T-helper 1 cell treated with Interleukin-12 subunit alpha and Interleukin-12 subunit beta and Interleukin-4 antibody, amounts not matched to agents 30 μg/mL and 1 μg/mL, for 36 hours (primary cell): ENCODE data around the gene PRKCE.

Experiments
- H3K27ac Mint-ChIP-seq: one replicate; pipeline ENCODE4 v1.8.0; 2021; ENCODE audit warnings: mild to moderate bottlenecking, mixed read lengths
- H3K27me3 Mint-ChIP-seq: one replicate; pipeline ENCODE4 v1.8.0; 2021; ENCODE audit warnings: low read depth, mixed read lengths
- H3K36me3 Mint-ChIP-seq: one replicate; pipeline ENCODE4 v1.8.0; 2021; ENCODE audit warnings: low read depth, mixed read lengths
- H3K4me1 Mint-ChIP-seq: one replicate; pipeline ENCODE4 v1.8.0; 2021; ENCODE audit warnings: low read depth, mixed read lengths
- H3K4me3 Mint-ChIP-seq: one replicate; pipeline ENCODE4 v1.8.0; 2021; ENCODE audit warnings: mild to moderate bottlenecking, moderate library complexity, mixed read lengths
- H3K9me3 Mint-ChIP-seq: one replicate; pipeline ENCODE4 v1.8.0; 2021; ENCODE audit warnings: mixed read lengths

Gene PRKCE

GRCh38 chr2:46114996-46115395, 463.5 kb downstream of the PRKCE start:
- no peaks in the 10 kb centered on the region for H3K36me3 Mint-ChIP-seq
- no peak overlapping the region for H3K27ac Mint-ChIP-seq
- no peaks in the 10 kb centered on the region for H3K4me1 Mint-ChIP-seq
- no peak overlapping the region for H3K4me3 Mint-ChIP-seq
- H3K9me3 Mint-ChIP-seq = no peaks in the 10 kb centered on the region
- peaks cover 8% of the 10 kb centered on the region for H3K27me3 Mint-ChIP-seq

GRCh38 chr2:46116150-46116549, 464.7 kb downstream of the PRKCE start:
- Mint-ChIP-seq H3K4me3 (no peak overlapping the region), H3K36me3 (no peaks in the 10 kb centered on the region), H3K4me1 (no peaks in the 10 kb centered on the region), H3K27ac (no peak overlapping the region), H3K9me3 (no peaks in the 10 kb centered on the region), H3K27me3 (peaks cover 8% of the 10 kb centered on the region)

- Mint-ChIP-seq H3K27me3 (peaks cover 8% of the 10 kb centered on the region), H3K27ac (no peak overlapping the region), H3K4me3 (no peak overlapping the region), H3K36me3 (no peaks in the 10 kb centered on the region), H3K4me1 (no peaks in the 10 kb centered on the region), H3K9me3 (no peaks in the 10 kb centered on the region)
Observed at GRCh38 chr2:46116553-46116991, 465.1 kb downstream of the PRKCE start.

GRCh38 chr2:46117379-46117778, 465.9 kb downstream of the PRKCE start:
- no peaks in the 10 kb centered on the region for H3K36me3 Mint-ChIP-seq
- no peak overlapping the region for H3K4me3 Mint-ChIP-seq
- no peak overlapping the region for H3K27ac Mint-ChIP-seq
- no peaks in the 10 kb centered on the region for H3K9me3 Mint-ChIP-seq
- peaks cover 8% of the 10 kb centered on the region for H3K27me3 Mint-ChIP-seq
- H3K4me1 Mint-ChIP-seq = no peaks in the 10 kb centered on the region

GRCh38 chr2:46117994-46118393, 466.5 kb downstream of the PRKCE start:
- Mint-ChIP-seq H3K9me3 (no peaks in the 10 kb centered on the region), H3K36me3 (no peaks in the 10 kb centered on the region), H3K27ac (no peak overlapping the region), H3K27me3 (peaks cover 8% of the 10 kb centered on the region), H3K4me1 (no peaks in the 10 kb centered on the region), H3K4me3 (no peak overlapping the region)

- Mint-ChIP-seq H3K36me3 (no peaks in the 10 kb centered on the region), H3K9me3 (no peaks in the 10 kb centered on the region), H3K27ac (no peak overlapping the region), H3K4me3 (no peak overlapping the region), H3K27me3 (peaks cover 8% of the 10 kb centered on the region), H3K4me1 (no peaks in the 10 kb centered on the region)
Observed at GRCh38 chr2:46118656-46119371, 467.3 kb downstream of the PRKCE start.

- no peak overlapping the region for H3K27ac Mint-ChIP-seq
- H3K27me3 Mint-ChIP-seq = peaks cover 8% of the 10 kb centered on the region
- H3K4me1 Mint-ChIP-seq = no peaks in the 10 kb centered on the region
- no peak overlapping the region for H3K4me3 Mint-ChIP-seq
- no peaks in the 10 kb centered on the region for H3K36me3 Mint-ChIP-seq
- no peaks in the 10 kb centered on the region for H3K9me3 Mint-ChIP-seq
Observed at GRCh38 chr2:46119453-46119852, 468.0 kb downstream of the PRKCE start.

GRCh38 chr2:46120792-46121555, 469.5 kb downstream of the PRKCE start:
- H3K36me3 Mint-ChIP-seq = no peaks in the 10 kb centered on the region
- H3K27me3 Mint-ChIP-seq = peaks cover 8% of the 10 kb centered on the region
- H3K4me3 Mint-ChIP-seq = no peak overlapping the region
- H3K9me3 Mint-ChIP-seq = no peaks in the 10 kb centered on the region
- H3K27ac Mint-ChIP-seq = no peak overlapping the region
- no peaks in the 10 kb centered on the region for H3K4me1 Mint-ChIP-seq

GRCh38 chr2:46122318-46122976, 471.0 kb downstream of the PRKCE start:
- Mint-ChIP-seq H3K9me3 (no peaks in the 10 kb centered on the region), H3K4me1 (no peaks in the 10 kb centered on the region), H3K36me3 (no peaks in the 10 kb centered on the region), H3K4me3 (no peak overlapping the region), H3K27ac (no peak overlapping the region), H3K27me3 (peaks cover 8% of the 10 kb centered on the region)

GRCh38 chr2:46123013-46123412, 471.5 kb downstream of the PRKCE start:
- H3K4me1 Mint-ChIP-seq = no peaks in the 10 kb centered on the region
- H3K9me3 Mint-ChIP-seq = no peaks in the 10 kb centered on the region
- H3K4me3 Mint-ChIP-seq = no peak overlapping the region
- peaks cover 8% of the 10 kb centered on the region for H3K27me3 Mint-ChIP-seq
- no peak overlapping the region for H3K27ac Mint-ChIP-seq
- H3K36me3 Mint-ChIP-seq = no peaks in the 10 kb centered on the region

- H3K36me3 Mint-ChIP-seq = no peaks in the 10 kb centered on the region
- no peak overlapping the region for H3K4me3 Mint-ChIP-seq
- no peaks in the 10 kb centered on the region for H3K4me1 Mint-ChIP-seq
- no peaks in the 10 kb centered on the region for H3K9me3 Mint-ChIP-seq
- no peaks in the 10 kb centered on the region for H3K27me3 Mint-ChIP-seq
- no peak overlapping the region for H3K27ac Mint-ChIP-seq
Observed at GRCh38 chr2:46125798-46126197, 474.3 kb downstream of the PRKCE start.

- H3K9me3 Mint-ChIP-seq = no peaks in the 10 kb centered on the region
- no peak overlapping the region for H3K4me3 Mint-ChIP-seq
- H3K4me1 Mint-ChIP-seq = no peaks in the 10 kb centered on the region
- H3K27ac Mint-ChIP-seq = no peak overlapping the region
- H3K27me3 Mint-ChIP-seq = no peaks in the 10 kb centered on the region
- H3K36me3 Mint-ChIP-seq = no peaks in the 10 kb centered on the region
Observed at GRCh38 chr2:46126571-46126970, 475.1 kb downstream of the PRKCE start.

- Mint-ChIP-seq H3K4me1 (no peaks in the 10 kb centered on the region), H3K9me3 (no peaks in the 10 kb centered on the region), H3K27me3 (no peaks in the 10 kb centered on the region), H3K4me3 (no peak overlapping the region), H3K27ac (no peak overlapping the region), H3K36me3 (no peaks in the 10 kb centered on the region)
Observed at GRCh38 chr2:46127176-46127575, 475.7 kb downstream of the PRKCE start.

GRCh38 chr2:46130511-46130910, 479.0 kb downstream of the PRKCE start:
- Mint-ChIP-seq H3K4me1 (no peaks in the 10 kb centered on the region), H3K9me3 (no peaks in the 10 kb centered on the region), H3K36me3 (no peaks in the 10 kb centered on the region), H3K4me3 (no peak overlapping the region), H3K27ac (no peak overlapping the region), H3K27me3 (no peaks in the 10 kb centered on the region)

GRCh38 chr2:46132996-46133395, 481.5 kb downstream of the PRKCE start:
- no peaks in the 10 kb centered on the region for H3K36me3 Mint-ChIP-seq
- peaks cover 5% of the 10 kb centered on the region for H3K27me3 Mint-ChIP-seq
- no peaks in the 10 kb centered on the region for H3K4me1 Mint-ChIP-seq
- H3K4me3 Mint-ChIP-seq = no peak overlapping the region
- no peaks in the 10 kb centered on the region for H3K9me3 Mint-ChIP-seq
- H3K27ac Mint-ChIP-seq = no peak overlapping the region
